Astrocyte of the hippocampus (primary cell): Measurements from ENCODE around the gene NUBP2.

Source experiments
- DNase-seq: peaks from one replicate; pipeline ENCODE4 v3.0.0; 2011; ENCODE audit warnings: low read depth, low spot score

NUBP2 gene

DNA sequence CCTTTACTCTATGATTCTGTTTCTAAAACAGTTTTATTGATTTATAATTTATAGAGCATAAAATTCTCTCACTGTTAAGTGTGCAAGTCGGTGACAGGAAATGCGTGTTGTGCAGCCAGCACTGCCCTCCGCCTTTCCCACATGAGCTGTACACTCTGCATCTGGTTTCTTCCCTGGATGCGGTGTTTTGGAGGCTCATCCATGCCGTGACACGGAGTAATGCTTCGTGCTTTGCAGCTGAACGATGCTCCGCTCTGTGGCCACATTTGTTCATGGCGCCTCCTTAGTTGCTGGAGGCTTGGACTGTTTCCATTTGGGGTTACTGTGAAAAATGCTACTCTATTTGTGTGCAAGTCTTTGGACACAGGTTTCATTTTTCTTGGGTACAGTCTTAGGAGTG is 17.9 kb downstream of the NUBP2 start:
- DNase-seq: no peak

GRCh38 chr16:1807626-1808025 is 24.9 kb downstream of the NUBP2 start:
- no peak for DNase-seq

- DNase-seq: no peak
These were observed 25.9 kb downstream of the NUBP2 start for GRCh38 chr16:1808691-1809090.

DNA sequence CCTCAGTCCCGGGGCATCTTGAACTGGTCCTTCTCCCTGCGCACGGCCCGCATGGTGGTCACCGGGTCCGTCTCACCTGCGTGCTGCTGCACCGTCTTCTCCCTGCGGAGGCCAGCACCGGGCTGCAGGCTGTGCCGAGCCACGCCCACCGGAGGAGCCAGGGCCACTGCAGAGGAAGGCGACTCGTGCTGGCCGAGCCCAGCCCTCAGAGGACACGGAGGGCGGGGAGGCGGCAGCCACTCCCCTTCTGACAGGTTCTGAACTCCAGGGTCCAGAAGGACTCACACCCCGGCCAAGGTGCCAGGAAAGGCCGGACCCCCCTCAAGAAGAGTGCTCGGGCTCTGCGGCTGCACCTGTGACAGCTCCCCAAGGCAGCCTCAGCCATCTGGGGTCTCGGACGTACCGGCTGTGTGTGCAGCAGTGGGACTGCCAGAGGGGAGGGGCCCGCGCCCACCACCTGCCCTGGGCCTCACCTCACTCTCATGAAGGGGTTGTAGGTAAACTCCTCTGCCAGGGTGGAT is 26.6 kb downstream of the NUBP2 start:
- no peak for DNase-seq

GRCh38 chr16:1810106-1810505 is 27.3 kb downstream of the NUBP2 start:
- no peak for DNase-seq

DNA sequence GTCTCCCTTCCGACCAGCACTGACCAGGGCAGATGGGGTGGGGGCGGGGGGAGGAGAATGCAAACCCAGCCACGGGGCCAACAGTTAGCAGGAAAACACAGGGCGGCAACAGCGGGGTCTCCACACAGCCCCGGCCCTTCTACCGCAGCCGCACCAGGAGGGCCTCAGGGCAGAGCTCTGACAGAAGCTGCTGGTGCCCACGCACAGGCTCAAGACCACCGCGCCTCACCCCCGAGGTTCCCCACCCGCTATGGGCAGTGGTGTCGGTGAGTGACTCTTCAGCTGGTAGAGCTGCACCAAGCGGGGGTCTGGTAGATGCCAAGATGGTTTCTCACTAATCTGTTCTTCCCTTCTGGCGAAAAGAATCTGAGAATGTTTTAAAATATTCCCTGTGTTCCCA is 27.8 kb downstream of the NUBP2 start:
- DNase-seq: no peak

DNA sequence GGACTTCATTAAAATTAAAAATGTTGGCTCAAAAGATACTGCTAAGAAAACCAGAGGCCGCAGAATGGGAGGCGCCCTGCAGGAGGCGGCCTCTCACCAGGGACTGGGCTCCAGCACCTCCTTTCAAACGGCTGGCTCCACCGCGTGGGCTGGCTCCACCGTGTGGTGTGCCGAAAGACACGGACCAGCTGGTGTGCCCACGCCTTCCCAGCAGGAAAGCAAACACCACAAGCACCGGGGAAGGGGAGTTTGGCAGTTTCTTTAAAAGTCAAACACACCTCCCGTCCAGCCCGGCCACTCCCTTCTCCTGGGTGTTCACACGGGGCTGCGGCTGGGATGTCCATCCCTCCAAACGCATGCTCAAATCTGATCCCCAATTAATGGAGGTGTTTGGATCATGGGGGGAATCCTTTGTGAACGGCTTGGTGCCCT is 30.0 kb downstream of the NUBP2 start:
- peak; percentile 76 for DNase-seq

- DNase-seq: no peak
These were observed 32.7 kb downstream of the NUBP2 start for GRCh38 chr16:1815461-1815860.

DNA sequence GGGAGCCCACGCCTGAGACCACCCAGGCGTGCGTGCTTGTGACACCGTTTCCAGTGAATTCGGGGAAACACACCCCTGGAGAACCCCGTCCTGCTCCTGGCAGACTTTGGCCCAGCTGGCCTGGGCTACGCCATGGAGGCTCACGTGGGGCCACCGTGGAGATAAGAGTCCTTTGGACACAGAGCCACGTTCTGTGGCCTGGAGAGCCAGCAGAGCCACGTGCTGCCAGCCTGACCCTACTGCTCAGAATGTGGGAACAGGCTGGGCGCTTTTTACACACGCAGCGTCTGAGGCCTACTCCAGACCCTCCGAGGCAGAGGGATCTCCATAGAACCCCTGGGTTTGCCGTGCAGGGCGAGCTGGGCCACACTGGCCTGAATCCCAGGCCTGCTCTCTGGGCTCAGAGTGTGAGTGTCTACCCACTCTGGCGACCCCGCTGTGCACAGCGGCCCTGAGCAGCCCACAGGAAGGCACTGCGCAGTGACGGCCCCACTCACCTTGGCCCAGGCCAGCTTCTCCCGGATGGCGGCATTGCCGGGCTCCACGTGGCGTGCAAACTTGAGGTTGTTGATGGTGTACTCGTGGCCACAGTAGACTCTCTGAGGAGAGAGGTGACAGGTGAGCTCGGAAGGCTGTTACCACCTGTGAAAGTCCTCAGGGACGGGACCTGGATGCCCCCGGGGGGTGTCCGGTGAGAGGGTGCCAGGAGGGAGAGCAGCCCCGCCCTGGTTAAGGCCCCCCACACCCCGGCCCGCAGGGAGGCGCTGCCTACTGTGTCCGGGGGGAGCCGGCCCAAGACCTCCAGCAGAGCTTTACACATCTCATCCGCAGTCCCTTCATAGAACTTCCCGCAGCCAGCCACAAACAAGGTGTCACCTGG is 33.9 kb downstream of the NUBP2 start:
- DNase-seq: no peak

DNA sequence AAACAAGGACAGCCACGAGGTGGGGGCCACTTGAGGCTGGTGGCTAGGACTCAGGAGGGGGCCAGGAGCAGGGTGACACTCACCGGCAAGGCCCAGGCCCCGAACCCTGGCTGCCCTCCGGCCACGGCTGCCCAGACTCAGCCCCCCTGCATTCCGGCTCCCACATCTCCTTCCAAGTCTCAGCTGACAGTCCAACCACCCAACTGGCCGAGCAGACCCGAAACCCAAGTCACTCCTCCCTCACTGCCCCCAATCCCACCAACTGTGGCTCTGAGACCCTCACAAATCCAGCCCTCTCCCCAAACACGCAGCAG is 34.5 kb downstream of the NUBP2 start:
- no peak for DNase-seq

DNA sequence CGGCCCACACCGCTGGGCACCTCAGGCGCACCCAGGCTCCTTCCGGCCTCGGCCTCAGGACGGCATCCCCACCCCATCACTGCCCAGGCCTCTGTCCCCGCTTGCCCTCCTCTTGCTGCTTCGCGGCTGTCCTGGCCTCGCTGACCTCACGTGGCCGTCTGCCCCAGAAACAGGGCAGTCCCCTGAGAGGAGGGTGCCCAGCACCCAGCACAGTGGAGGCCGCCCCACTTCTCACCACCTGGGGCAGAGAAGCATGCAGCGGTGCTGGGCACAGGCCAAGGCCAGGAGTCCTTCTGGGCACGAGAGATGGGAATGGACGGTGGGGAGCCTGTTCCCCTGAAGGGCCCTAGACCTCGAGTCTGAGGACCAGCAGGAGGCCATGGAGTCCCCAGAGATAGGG is 35.0 kb downstream of the NUBP2 start:
- DNase-seq: no peak

- DNase-seq: no peak
These were observed 35.6 kb downstream of the NUBP2 start for GRCh38 chr16:1818204-1818872.

DNA sequence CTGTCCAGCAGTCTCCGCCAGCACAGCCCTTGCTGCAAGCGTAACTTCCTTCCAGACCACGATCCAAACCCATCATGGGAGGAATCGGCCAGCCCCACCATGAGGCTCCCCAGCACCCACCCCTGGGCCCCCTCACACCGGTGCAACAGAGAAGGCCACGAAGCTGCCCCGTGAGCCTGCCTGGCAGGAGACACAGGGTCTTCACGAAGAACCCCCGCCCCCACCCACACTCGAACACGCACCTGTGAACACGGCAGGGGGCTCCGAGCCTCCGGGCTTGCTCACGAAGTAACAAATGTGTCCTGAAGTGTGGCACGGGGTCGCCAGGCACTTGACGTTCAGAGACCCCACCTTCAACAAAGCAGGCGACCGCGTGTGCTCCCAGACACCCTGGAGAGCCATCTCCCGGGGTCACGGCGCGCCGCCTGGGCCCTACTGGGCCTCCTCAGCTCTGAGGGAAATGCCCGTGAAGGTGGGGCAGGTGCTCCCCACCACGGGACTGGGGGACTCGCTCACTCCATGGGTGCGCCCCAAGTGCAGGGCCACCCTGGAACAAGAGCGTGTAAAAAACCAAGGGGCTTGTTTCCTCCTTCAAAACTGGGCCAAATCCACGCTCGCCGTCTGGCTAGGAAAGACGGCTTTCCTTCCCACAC is 36.2 kb downstream of the NUBP2 start:
- no peak for DNase-seq

DNA sequence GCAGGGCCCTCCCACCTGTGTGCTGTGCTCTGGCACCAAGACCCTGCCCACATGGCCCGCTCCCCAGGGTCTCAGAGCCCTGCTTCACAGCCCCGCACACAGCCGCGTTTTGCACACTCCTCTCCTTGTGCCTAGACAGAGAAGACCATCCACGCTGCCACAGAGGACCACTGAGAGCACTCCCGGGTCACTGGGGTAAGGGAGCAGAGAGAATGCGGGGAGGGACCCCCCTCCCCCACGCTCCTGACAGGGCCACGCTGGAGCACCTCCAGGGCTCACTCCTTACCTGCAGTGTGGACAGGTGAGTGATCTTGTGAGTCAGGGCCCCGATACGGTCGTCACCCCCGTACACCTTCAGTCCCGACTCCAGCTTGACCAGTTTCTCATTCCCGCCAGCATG is 36.9 kb downstream of the NUBP2 start:
- no peak for DNase-seq

GRCh38 chr16:1820096-1820945 is 37.6 kb downstream of the NUBP2 start:
- DNase-seq: no peak

DNA sequence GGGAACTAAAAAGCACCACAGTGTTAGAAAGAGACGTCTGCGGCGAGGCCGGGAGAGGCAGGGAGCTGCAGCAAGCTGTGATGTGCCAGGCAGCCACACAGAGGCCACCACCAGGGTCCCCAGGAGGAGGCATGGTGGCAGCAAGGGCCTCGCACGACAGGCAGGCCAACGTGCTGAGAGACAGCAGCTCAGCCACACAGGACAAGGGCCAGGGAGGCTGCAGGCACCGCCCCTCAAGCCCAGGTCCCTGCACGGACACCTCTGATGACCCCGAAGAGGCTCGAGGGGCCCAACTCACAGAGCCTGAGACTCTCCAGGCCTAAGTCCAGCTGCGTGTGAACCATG is 38.2 kb downstream of the NUBP2 start:
- DNase-seq: no peak

DNA sequence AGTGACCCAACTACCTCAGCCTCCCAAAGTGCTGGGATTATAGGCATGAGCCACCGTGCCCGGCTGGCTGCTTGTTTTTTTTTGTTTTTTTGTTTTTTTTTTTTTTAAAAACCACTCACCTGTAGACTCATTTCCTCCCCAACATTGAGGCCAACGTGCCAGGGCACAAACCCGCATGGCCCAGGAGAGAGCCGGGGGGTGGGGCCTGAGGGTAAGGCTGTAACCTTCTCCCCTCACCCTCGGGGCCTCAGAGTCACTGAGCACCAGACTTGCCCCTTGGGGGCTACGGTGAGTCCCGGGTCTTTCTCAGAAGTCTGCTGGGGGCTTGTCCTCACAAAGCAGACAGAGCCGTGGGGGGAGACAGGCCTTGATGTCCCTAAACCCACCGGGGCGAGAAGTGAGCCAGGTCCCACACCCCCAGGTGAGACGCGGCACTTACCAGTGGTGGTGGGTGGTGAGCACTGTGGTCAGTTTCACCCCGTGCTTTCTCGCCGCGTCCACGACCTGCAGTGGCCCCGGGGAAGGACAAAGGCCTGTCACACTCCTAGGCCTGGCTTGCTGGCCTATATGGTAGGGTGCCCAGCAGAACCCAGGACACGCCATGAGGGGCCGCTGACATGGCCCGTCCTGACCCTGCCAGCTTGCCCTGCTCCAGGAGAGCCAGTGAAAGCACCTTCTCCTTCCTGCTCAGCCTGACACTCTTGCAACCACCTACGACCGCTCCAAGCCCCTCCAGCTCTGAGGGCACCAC is 39.3 kb downstream of the NUBP2 start:
- DNase-seq: no peak

DNA sequence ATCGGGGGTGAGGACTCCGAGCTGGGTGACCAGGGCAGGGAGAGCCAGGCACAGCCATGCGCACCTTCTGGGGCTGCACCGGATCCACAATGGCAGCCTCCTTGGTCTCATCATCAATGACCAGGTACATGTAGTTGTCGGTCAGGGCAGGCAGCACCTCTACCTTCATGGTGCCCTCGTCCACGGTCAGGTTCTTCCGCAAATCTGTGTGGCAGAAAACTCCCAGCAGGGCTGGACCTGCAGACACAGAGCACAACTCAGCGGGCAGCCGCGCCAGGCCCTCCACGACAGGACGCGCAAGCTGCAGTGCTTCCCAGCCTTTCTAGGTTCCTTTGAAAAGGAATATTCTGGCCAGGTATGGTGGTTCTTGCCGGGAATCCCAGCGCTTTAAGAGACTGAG is 40.0 kb downstream of the NUBP2 start:
- DNase-seq: no peak

- peak; percentile 68 for DNase-seq
These were observed 41.1 kb downstream of the NUBP2 start for GRCh38 chr16:1823821-1824220.

GRCh38 chr16:1825381-1825863 is 42.7 kb downstream of the NUBP2 start:
- DNase-seq: no peak
